HG03469 (cell line): ENCODE measurements around the gene IQCF2.
"Not testable (repeated sequence)": the region's sequence is repeated elsewhere in the genome, so short reads cannot be mapped to it uniquely, and the experiment has no call there.

ENCODE experiments used
- ATAC-seq: cut with Tn5 transposase; IDR thresholded peaks from one replicate; pipeline ENCODE4 v1.9.1; 2021; ENCODE audit warnings: mild to moderate bottlenecking, moderate library complexity, moderate number of reproducible peaks; ENCODE audit not compliant: unreplicated experiment

IQCF2 gene

GRCh38 chr3:51860703-51861665 is at the start of gene IQCF2:
TSS of gene IQCF2 (plus strand) at chr3:51861615. CDS start at chr3:51861667, 52 bp downstream.
- no peak for ATAC-seq

- no peak for ATAC-seq
Measured at GRCh38 chr3:51813539-51813938, 47.9 kb upstream of the IQCF2 start.

GRCh38 chr3:51814034-51814433 is 47.4 kb upstream of the IQCF2 start:
- ATAC-seq: no peak

DNA sequence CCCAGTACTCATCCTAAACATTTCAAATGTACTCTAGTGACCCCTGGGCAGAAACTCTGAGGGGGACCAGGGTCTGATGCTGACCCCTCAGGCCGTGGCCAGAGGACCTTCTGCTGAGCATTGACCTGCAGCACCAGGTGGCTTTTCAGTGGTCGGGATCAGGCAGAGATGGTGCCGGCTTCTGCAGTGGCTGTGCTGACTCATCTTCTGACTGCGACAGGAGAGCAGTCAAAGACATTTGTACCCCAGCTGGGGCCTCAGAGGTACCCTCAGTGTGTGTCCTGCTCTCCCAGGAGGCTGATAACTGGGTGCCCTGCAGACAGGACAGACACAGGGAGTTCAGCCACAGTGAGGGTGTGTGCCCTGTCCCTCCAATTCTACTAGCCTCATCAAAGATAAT is 45.8 kb upstream of the IQCF2 start:
- no peak for ATAC-seq

DNA sequence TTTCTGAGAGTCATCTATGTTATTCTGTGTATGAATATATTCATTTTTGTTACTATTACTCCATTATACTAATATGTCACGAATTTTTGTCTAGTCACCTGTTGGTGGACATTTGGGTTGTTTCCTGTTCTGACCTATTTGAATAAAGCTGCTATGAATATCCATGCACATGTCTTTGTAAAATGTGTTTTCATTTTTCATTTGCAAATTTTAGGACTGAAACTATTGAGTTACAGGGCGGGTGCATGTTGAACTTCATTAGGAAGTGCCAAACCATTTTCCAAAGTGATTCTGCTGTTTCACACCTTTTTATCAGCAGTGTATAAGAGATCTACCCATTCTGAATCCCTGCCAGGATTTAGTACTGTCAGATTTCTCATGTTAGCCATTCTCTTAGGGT is 44.7 kb upstream of the IQCF2 start:
- no peak for ATAC-seq

DNA sequence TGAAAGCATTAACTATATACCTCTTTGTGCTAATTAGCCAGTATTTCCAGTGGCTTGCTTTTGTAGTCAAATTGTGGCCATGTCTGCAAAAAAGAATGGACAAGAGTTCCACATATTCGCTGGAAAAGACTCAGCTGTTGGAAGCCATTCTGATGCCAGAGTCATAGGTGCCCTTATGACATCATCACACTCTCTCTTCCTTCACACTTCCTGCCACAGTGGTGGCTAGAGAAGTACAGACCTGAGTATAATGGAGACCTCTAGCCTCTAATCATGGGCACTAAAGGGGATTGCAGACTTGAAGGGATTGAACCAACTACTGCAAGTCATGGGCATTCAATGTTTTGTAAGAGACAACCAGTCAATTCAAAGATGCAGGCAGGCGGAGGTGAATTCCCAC is 44.0 kb upstream of the IQCF2 start:
- ATAC-seq: no peak

- ATAC-seq: no peak
Measured at GRCh38 chr3:51819151-51819550, 42.3 kb upstream of the IQCF2 start.

- ATAC-seq: no peak
Measured at GRCh38 chr3:51819709-51820406, 41.6 kb upstream of the IQCF2 start.

DNA sequence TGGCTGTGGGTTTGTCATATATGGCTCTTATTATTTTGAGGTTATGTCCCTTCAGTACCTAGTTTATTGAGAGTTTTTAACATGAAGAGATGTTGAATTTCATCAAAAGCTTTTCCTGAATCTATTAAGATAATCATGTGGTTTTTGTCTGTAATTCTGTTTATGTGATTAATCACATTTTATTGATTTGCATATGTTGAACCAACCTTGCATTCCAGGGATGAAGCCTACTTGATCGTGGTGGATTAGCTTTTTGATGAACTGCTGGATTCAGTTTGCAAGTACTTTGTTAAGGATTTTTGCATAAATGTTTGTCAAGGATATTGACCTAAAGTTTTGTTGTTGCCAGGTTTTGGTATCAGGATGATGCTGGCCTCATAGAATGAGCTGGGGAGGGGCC is 33.1 kb upstream of the IQCF2 start:
- no peak for ATAC-seq

DNA sequence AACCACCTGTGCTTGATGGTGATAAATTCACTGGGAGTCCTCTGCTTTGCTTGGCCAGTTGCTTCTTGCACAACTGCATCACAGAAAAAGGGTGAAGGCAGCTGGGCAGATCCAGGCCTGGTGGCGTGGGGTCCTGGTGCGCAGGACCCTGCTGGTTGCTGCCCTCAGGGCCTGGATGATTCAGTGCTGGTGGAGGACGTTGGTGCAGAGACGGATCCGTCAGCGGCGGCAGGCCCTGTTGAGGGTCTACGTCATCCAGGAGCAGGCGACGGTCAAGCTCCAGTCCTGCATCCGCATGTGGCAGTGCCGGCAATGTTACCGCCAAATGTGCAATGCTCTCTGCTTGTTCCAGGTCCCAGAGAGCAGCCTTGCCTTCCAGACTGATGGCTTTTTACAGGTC is 31.1 kb upstream of the IQCF2 start:
- ATAC-seq: no peak

DNA sequence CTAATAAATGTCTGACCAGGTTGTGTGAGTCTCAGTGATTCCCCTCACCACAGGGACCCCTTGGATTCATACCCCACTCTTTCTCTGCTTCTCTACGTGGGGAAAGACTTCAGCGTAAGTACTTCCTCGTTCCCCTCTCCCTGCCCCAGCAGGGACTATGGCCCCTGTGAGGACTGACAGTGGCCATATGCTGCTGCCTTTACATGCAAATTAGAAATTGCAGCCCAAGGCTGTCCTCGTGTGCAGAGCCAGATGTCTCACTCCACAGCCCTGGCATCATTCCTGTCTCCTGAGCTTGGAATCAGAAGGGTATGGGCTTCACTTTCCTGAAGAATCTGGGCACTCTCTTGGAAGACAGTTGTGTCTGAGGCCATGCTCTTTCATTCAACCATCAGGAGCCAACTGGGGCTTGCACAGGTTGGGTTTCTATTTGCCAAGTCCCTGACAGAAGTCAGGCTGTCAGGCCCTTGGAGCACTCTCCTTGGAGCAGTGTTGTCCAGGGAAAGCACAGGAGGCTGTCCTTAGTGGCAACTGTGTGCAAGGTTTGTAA is 30.5 kb upstream of the IQCF2 start:
- no peak for ATAC-seq

GRCh38 chr3:51836606-51837005 is 24.8 kb upstream of the IQCF2 start:
- no peak for ATAC-seq

DNA sequence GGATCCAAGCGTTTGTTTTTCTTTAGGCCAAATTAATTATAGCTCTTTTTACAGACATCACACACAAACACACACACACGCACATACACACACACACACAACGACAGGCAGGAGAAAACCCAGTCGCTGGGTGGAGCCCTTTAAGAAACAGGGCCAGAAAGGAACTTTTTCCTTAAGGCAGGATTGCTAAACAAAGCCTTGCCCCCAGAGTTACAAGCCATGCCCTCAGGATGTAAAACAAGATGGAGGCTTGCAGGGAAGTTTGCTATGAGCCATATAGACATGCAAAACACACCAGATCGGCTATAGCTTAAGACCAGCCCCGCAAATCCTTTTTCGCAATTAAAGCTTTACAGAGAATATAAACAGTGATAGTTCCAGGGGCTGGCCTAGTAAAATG is 16.3 kb upstream of the IQCF2 start:
- no peak for ATAC-seq

DNA sequence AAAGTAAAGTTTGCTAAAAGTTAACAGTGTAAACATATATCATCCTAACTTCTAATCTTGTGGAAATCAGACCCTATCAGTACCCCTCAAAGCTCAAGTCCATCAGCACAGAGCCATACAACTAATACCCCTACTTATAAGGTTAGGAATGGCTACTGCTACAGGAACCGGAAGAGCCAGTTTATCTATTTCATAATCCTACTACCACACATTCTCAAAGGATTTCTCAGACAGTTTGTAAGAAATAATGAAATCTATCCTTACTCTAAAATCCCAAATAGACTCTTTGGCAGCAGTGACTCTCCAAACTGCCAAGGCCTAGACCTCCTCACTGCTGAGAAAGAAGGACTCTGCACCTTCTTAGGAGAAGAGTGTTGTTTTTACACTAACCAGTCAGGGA is 6.0 kb upstream of the IQCF2 start:
- ATAC-seq: not testable (repeated sequence)

GRCh38 chr3:51862886-51863285 is 1.5 kb downstream of the IQCF2 start:
- no peak for ATAC-seq

DNA sequence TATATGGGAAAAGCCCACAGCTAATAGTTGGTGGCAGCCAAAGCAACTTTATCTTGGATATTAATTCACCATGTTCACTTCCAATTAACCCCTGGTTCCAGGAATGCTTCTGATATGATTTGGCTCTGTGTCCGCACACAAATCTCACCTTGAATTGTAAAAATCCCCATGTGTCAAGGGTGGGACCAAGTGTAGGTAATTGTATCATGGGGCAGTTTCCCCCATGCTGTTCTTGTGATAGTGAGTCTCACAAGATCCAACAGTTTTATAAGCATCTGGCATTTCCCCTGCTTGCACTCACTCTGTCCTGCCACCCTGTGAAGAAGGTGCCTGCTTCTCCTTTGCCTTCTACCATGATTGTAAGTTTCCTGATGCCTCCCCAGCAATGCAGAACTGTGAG is 7.5 kb downstream of the IQCF2 start:
- ATAC-seq: not testable (repeated sequence)

DNA sequence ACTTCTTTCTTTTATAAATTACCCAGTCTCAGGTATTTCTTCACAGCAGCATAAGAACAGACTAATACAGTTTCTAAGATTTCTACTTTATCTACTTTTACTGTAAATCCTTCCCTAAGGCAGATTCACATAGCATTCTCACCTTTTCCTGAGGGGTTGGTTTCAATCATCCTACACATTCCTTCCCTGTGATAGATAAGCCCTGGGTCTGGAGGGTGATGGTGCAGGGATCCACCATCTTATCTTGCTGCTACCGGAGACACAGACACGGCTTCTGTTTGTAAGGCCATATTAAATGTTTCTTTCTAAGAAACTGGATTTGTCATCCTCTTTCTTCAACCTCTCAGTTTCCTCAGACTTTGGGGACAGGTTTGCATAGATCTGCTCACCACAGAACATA is 7.9 kb downstream of the IQCF2 start:
- no peak for ATAC-seq

DNA sequence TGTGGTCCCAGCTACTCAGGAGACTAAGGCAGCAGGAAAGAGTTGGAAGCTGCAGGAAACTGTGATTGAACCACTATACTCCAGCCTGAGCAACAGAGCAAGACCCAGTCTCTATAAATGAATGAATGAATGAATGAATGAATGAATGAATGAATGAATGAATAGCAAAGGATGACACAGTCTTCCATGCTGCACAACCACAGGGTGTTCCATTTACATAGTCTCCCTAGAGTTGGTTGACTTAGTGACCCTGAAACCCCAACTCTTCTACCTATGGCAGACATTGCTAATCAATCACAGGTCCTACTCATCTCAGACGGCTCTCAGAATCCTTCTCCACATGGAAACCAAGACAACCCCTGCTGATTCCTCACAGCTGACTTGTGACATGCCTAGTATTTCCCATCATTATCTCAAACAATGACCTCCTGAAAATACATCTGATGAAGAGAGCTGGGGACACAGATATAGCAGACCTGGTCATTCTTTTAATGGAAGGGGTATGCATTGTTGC is 11.9 kb downstream of the IQCF2 start:
- no peak for ATAC-seq

DNA sequence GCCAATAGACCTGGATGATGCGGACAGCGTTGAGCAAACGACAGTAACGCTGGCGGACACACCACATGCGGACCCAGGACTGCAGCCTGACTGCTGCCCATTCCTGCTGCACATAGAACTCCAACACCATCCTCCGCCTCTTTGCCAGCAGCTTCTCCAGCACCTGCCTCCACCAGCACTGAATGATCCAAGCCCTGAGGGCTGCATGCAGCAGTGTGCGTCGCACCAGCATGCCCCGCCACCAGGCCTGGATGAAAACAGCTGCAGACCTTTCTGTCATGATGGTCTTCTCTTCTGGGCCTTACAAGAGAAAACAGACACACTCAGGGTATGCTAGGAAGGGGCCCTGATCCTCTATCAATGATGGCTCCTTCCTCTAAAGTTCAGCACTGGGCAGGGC is 12.5 kb downstream of the IQCF2 start:
- ATAC-seq: no peak

DNA sequence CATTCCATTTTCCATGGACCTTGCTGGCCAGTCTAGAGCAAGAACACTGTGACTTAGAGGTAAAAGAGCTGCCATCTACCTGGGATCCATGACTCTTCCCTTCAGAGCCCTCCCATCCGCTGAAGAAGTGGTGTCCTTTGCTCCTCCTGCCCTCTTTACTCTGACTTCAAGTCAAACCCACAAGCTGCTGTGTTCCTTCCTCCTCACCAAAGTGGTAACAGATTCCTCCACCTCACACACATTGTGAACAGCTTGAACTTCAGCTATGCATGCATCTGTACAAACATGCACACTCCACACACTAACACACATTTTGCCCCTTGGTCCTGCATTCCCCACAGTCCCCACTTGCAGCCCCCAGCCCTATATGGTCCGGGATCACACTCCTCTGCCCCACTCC is 13.0 kb downstream of the IQCF2 start:
- no peak for ATAC-seq

GRCh38 chr3:51874889-51875288 is 13.5 kb downstream of the IQCF2 start:
- ATAC-seq: no peak

- ATAC-seq: no peak
Measured at GRCh38 chr3:51875501-51875900, 14.1 kb downstream of the IQCF2 start, which contains the start of gene IQCF5. TSS of gene IQCF5 (minus strand) at chr3:51875601. CDS start at chr3:51875531, 70 bp downstream.
